Activated CD8-positive, alpha-beta memory T cell treated with anti-CD3 and anti-CD28 coated beads for 4 hours (primary cell): ENCODE measurements around the gene DCDC2C.

Experiments used
- DNase-seq, 2 donors: peaks; one replicate each; pipeline ENCODE4 v3.0.0-alpha.2; 2020; ENCODE audit warnings: low read depth in 2 of 2

The DCDC2C gene

DNA sequence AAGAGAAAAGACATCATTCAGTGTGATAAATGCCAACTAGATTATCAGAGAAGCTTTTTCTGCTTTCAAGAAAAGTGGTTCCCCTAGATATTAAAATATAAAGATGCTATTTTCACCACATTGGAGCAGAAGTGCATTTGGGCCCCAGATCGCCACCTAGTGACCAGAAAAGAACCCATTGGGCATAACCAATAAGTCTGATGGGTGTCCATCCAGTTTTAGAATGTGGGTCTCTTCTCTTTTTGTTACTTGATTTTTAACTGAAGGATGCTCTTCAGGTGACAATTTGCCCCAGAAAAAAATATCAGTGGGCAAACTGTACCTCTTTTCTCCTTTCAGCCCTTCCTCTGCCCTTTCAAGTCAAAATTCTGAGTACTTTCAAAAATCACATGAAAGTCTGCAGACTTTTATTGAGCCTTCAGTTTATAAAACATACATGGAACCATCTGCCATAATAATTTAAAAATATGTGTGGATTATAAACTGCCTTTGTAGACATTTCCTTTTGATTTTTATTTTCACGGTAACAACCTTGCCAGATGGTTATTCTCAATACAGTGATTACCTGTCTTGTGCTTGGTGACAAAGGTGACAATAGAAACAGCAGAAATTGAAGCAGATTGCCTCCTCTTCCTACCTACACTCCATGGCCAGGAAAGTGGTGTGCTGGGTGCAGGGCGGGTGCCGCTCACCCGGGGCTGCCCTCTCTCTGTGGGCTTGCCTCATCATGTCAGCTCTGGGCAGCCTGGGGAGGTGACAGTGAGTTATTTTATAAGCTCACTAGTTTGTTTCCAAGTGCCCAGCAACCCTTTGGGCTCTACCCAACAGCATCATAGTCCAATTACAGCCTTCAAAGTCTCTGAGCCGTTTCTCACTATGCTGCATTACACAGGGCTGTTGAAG lies 124.5 kb downstream of the DCDC2C start:
- no peak for DNase-seq

GRCh38 chr2:3830796-3831195 lies 127.4 kb downstream of the DCDC2C start:
- no peak for DNase-seq

- no peak for DNase-seq
Measured at GRCh38 chr2:3837086-3837485, 133.7 kb downstream of the DCDC2C start.

GRCh38 chr2:3838348-3838747 lies 135.0 kb downstream of the DCDC2C start:
- DNase-seq = no peak

DNA sequence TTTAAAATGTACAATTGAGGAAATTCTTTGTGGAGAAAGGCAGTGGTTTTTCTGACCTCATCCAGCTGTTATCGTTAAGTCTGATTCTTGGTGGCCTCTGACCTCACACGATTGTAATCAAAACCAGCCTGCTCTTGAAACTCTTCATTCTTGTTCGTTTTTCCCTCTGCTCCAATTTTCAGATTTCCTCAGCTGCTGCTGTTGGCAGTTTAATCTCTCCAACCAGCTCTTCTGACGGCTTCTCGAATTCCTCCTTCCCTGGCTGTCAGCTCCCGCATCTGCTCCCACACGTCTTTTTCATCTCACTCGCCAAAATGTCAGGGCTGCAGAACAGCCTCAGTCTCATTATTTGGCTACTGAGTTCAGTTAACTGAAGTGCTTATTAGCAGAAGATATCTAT lies 136.1 kb downstream of the DCDC2C start:
- no peak for DNase-seq

DNA sequence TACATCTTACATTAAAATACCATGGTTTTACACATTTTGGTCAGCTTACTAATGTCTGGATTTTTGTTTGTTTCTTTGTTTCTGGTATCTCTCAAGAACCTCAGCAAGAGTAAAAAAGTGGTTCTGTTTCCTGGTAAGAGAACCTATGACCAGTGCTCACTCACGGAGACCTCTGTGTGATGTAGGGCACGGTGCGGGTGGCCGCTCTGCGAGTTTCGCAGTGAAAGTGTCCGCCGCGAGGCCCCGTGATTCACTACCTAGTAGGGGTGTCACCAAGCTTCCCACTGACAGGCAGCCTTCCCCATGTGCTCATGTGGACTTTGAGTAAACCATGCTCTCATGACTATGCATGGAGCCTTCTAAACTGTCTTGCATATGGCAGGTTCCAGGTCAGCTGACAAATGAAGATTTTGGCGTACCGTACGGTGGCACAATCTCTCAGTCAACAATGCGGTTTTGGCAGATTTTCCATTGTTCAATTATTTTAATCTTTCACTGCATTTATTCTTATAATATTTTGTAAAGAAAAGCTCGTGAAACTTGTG lies 137.3 kb downstream of the DCDC2C start:
- DNase-seq = no peak

DNA sequence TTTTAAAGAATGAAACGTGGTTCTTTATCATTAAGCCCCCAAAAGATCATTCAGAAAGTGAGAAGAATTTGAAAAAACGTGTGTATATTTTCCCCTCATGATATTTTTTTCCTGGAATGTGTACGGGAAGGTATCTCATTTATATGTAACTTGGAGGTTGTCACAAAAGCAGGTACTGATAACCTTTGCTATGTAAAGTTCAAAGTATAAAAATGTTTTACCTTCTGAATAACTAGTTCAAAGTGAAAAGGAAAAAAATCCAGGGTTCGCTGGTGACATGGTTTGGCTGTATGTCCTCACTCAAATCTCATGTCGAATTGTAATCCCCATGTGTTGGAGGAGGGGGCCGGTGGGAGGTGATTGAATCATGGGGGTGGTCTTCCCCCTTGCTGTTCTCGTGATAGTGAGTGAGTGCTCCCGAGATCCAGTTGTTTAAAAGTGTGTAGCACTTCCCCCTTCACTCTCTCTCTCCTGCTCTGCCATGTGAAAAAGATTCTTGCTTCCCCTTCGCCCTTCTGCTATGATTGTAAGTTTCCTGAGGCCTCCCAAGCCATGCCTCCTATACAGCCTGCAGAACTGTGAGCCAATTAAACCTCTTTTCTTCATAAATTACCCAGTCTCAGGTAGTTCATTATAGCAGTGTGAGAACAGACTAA lies 144.2 kb downstream of the DCDC2C start:
- DNase-seq = no peak

DNA sequence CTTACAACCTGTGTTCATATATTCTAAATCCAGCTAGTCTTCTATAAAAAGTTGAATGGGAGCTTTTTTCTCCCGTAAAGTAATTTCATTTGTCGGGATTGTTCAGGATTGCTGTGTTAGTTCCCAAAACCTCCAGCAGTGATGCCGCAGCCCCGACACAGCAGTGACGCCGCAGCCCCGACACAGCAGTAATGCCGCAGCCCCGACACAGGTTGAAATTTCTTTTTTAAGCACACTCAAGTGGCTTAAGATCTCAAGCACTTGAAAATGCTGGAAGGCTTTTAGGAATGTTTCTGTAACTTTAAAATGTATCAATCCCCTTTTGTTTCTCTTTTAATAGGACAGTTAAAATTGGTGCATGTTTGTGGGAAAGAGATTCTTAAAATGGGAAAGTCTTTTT lies 145.4 kb downstream of the DCDC2C start:
- no peak for DNase-seq

GRCh38 chr2:3849213-3849612 lies 145.8 kb downstream of the DCDC2C start:
- DNase-seq = no peak

DNA sequence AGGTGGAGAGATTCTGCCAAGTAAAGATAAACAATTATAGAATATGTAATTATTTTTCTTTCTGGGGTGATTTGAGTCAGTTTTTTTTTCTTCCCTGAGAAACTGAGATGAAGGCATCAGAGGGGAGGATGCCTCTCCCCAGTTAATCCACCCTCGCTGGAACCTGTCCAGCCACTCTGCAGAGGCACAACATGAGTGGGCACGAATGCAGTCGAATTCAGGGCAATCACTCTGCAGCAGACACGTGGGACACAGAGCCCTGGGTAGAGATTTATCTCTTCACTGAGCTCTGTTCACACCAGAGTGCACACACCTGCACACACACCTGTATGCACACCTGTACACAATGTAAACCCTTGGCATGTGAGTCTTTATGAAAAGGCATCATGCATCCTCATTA lies 154.2 kb downstream of the DCDC2C start:
- DNase-seq = no peak

- no peak for DNase-seq
Measured at GRCh38 chr2:3864943-3865865, 161.8 kb downstream of the DCDC2C start.

GRCh38 chr2:3867469-3867868 lies 164.1 kb downstream of the DCDC2C start:
- no peak for DNase-seq

DNA sequence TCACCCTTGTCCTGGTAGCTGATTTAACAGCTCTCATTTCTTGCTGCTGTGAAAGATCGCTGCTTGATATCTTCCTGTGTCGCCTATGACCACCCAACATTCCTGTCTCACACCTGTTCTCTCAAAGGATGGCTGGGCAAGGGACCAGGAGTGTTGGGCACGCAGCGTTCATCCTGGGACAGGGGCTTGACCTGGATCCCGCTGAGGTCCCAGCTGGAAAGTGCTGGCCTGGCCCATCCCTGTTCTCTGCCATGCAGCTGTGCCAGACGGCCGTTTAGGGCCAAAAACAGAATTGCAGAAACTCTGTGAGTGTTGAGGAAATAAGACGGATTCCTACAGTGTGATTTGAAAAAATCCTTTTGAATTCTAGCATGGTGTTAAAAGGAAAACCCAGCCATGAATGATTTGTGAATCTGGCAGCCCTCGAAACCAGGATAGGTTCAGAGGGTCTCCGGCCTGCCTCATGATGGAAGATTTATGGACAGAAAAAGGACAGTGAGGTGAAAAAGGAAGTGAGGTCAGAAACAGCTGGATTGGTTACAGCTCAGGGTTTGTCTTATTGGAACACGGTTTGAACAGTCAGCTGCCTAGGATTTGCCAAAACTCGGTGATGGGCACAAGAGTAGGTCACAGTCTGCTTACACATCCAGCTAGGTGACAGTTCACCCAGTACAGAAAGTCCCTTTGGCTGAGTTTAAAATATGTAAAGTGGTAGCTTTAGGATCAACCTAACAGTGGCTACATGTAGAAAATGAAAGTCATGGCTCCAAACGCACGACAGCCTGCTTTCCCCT lies 164.8 kb downstream of the DCDC2C start:
- no peak for DNase-seq

DNA sequence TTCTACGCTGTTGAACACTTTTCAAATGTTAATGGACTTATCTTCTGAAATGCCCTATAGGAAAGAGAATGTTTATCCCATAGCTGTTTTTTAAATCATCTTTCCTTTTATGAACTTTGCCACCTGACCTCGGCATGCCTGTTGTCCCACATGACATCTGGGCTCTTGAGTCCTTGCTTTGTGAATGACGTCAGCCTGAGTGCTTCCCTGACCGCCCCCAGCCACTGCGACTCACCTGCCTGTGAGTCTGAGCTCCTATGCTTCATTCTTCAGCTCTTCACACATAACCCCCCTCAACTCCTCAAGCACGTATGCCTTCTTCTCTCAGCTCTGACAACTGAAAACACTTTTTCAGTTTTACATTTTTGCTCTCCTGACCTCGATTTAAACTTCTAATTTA lies 166.8 kb downstream of the DCDC2C start:
- no peak for DNase-seq

GRCh38 chr2:3871002-3871401 lies 167.6 kb downstream of the DCDC2C start:
- no peak for DNase-seq

GRCh38 chr2:3872451-3872850 lies 169.1 kb downstream of the DCDC2C start:
- no peak for DNase-seq

GRCh38 chr2:3873899-3874298 lies 170.5 kb downstream of the DCDC2C start:
- DNase-seq = no peak

DNA sequence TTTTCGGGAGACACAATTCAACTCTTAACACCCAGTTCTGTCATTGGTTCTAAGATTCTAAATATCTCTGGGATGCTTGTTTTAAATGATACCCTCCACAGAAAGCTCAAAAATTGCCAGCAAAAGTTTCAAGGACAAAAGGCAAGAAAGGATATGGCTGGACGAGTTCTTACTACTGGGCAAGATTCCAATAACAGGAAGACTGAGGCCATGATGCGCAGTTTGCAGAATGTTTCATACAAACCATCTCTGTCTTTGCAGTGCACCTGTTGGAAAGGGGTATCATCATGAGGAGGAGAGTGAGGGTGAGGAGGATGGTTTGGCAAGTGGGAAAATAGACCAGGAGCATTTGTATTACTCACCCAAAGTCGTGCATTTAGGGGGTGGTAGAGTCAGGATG lies 172.8 kb downstream of the DCDC2C start:
- DNase-seq = no peak

DNA sequence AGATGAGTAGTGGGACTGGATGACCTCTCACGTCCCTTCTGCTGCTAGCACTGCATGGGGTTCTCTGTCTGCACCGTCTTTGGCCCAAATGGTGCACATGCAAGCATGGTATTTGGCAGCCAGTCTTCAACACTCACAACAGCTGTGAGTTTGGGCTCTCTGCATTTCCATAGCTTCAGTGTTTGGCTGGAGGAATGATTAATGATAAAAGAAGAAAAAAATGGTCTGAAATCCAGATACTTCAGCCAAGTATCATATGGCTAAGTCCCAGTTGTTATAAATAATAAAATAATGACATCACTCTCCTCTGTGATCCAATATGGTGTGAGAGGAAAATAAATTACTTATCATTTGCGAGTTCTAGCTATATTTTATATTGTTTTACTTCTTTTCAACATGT lies 173.3 kb downstream of the DCDC2C start:
- DNase-seq = no peak

- no peak for DNase-seq
Measured at GRCh38 chr2:3885629-3886628, 182.6 kb downstream of the DCDC2C start.
